GM19395 (cell line): Measurements from ENCODE around the gene BOLA1.
"Not testable (repeated sequence)": the region's sequence is repeated elsewhere in the genome, so short reads cannot be mapped to it uniquely, and the experiment has no call there.

Experiments
- ATAC-seq: cut with Tn5 transposase; IDR thresholded peaks from one replicate; pipeline ENCODE4 v1.9.1; 2021; ENCODE audit warnings: mild to moderate bottlenecking, moderate library complexity; ENCODE audit not compliant: unreplicated experiment

The BOLA1 gene

GRCh38 chr1:149899460-149900284 lies at the start of gene BOLA1:
Gene BOLA1 (plus strand): TSS chr1:149899568. CDS start chr1:149900060, 492 bp downstream.
- peak; percentile 94 for ATAC-seq

- no peak for ATAC-seq
Measured at GRCh38 chr1:149849947-149850360, 49.4 kb upstream of the BOLA1 start.

DNA sequence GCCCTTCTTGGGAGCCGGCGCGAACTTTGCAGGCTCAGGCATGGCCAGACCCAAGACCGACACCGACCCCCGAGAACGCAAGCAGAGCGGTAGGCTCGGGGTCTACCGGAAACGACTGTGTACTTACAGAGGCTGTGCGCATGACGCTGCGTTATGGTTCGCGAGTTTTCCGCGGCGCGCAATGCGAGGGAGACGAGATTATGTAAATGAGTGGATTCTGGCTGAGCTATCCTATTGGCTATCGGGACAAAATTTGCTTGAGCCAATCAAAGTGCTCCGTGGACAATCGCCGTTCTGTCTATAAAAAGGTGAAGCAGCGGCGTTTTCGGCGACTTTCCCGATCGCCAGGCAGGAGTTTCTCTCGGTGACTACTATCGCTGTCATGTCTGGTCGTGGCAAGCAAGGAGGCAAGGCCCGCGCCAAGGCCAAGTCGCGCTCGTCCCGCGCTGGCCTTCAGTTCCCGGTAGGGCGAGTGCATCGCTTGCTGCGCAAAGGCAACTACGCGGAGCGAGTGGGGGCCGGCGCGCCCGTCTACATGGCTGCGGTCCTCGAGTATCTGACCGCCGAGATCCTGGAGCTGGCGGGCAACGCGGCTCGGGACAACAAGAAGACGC lies 48.5 kb upstream of the BOLA1 start:
- ATAC-seq, result peak; percentile 57

DNA sequence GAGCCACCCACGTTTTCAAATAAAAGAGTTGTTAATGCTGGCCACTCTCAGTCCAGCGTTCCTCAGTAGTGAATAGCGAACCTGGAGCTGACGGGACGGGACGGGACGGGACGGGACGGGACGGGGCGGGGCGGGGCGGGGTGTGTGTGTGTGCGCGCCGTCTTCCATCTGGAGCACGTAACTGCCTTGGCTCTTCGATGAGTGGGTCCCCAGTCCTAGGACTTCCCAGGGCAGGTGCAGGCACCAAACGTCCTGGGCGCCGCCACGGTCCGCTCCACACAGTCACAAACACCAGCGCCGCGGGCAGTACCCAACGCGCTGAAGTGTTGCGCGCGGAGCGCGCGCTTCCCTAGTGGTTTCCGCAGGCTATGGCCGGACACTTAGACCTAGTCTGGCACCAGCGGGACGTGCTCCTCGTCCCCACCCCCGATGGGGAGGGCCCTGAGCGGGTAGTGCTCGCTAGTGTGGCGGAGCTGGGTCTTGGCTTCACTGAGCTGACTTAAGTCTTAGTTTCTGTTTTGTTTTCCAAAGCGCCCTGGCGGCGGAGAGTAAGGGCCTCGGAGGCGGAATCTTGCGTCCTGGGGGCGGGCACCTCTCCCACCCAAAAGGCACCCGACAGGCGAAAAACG lies 47.7 kb upstream of the BOLA1 start:
- peak; percentile 35 for ATAC-seq

GRCh38 chr1:149852263-149852662 lies 47.1 kb upstream of the BOLA1 start:
- ATAC-seq, result peak; percentile 33

DNA sequence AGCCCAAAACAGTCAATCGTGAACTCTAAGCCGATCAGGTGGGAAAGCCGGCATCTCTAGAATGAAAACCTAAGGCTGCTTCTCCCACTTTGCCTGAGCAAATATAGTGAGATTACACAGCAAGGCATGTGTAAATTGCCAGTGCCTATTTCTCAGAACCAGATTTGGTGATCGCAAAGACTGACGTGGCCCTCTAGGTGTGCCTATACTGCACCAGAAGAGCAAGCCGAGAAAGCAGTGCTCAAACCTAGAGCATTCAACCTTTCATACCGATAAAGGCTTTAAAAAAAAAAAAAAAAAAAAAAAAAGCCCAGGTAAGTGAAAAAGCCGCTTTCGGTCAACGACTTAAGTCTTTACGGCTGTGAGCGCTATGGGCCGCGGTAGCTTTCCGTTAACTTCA lies 39.1 kb upstream of the BOLA1 start:
- ATAC-seq, result peak; percentile 18

DNA sequence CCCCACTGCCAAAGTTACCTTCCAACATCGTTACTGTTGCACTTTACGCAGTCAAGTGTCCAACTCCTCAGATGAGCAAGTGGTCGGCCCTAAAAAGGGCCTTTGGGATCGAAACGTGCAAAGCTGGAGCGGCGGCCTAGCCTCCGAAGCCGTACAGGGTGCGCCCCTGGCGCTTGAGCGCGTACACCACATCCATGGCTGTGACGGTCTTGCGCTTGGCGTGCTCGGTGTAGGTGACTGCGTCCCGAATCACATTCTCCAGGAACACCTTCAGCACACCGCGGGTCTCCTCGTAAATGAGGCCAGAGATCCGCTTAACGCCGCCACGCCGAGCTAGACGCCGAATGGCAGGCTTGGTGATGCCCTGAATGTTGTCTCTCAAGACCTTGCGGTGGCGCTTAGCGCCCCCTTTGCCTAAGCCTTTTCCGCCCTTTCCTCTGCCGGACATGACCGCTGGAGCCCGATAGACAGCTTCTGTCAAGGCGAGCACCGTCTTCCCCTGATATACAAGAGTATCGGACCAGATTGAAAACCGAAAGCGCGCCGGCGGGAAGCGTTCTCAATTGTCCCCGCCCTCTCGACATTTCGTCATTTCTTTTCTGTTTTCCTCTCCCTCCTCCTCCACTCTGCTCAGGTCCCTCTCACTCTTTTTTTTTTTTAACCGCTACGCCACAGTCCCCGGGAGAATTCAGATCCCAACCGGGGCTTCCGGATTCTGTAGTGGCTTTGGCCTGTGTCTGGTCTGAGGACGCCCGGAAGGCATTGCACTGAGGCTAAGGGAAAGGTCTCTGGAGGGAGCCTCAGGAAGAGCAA lies 38.5 kb upstream of the BOLA1 start:
- peak; percentile 68 for ATAC-seq

GRCh38 chr1:149861497-149862054 lies 37.8 kb upstream of the BOLA1 start:
- ATAC-seq, result not testable (repeated sequence)

- not testable (repeated sequence) for ATAC-seq
Measured at GRCh38 chr1:149866887-149867286, 32.5 kb upstream of the BOLA1 start.

GRCh38 chr1:149873060-149873459 lies 26.3 kb upstream of the BOLA1 start:
- ATAC-seq, result not testable (repeated sequence)

DNA sequence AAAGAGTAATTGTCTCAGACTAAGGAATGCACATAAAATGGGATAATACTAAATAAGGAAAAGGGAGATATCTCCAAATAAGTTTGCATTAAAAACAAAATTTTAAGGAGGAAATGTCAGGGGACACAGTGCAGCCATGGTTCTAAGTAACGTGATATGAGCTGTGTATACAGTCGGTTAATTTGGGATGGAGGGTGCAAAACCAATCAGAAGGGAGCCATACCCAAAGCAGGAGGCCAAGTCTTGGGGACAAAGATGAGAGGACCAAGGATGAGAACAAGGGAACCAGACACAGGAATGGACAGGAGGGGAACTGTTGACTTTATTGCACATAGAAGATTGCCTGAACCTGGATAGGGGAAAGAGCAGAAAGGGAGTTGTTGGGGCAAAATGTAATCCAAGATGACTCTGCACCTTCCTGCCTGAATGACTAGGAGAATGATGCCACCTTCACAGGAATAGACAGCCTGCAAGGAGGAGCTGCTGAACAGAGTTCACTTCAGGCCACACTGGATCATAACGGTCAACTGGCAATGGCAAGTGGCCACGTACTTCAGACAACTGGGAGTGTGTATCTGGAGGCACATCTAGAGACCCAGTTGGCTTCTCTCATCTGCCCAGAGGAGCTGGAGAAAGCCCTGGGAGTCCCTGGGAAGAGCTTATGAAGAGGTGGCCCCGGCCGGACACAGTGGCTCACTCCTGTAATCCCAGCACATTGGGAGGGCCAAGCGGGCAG lies 22.0 kb upstream of the BOLA1 start:
- no peak for ATAC-seq

GRCh38 chr1:149879556-149879955 lies 19.8 kb upstream of the BOLA1 start:
- no peak for ATAC-seq

GRCh38 chr1:149881876-149882275 lies 17.5 kb upstream of the BOLA1 start:
- no peak for ATAC-seq

GRCh38 chr1:149883598-149884247 lies 15.6 kb upstream of the BOLA1 start:
- ATAC-seq, result no peak

DNA sequence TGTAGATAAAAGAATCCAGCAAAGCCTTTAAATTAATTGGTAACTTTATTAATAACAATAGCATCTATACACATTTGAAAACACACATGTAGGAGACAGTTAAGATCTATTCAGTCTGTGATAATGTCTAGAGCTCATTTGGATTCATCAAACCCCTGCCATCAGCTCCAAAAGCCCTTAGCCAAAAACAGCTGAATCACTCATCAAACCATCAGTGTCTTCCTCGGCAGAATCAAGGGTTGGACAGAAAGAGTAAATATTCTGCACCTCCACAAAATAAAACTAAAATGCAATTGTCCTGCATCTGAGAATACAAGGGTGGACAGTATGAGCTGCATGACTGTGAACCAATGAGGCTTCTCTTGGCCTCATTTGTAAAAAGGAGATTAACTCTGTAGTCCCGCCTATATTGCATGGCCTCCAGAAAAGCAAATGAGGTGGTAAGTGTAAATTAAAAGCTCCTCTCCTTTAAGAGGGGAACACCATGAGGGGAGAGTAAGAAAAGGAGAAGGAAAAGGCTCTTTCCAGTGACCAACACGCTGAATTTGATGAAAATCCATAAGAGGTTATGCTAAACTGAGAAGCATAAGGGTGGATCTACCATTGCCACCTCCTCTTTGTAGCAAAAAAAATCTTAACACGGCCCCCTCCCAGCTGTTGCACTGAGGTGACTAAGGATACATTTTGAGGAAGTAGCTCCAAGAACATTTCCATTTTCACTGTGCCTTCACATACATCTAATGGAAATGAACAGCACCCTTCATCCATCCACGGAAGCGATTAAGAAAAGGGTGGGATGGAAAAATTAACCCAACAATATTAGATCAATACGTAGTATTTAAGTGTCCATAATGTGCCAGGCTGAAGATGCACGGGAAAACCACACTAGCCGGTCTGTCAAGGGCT lies 14.7 kb upstream of the BOLA1 start:
- no peak for ATAC-seq

GRCh38 chr1:149885339-149886120 lies 13.8 kb upstream of the BOLA1 start:
- no peak for ATAC-seq

DNA sequence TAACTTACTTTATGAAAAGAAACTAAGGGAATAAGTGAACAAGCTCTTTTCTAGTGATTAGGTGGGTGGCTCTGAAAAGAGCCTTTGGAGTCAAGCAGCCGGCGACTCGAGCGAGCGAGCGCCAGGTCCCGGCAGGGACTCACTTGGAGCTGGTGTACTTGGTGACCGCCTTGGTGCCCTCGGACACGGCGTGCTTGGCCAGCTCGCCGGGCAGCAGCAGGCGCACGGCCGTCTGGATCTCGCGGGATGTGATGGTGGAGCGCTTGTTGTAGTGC lies 13.3 kb upstream of the BOLA1 start:
- not testable (repeated sequence) for ATAC-seq
